ENCODE data around the gene BTBD17. TPM values are rescaled to one million over a fixed set of nuclear protein-coding genes. Genes with fewer than 3 reads are reported as not detected.

Gene BTBD17
- total RNA-seq, 4 donors from 2014 or later = 0.67 to 0.89 TPM; not detected in 2

- Histone ChIP-seq H3K4me3 (replicated peaks in 1 of 3) (no peak overlapping the region), H3K9me3 (no peaks in the 10 kb centered on the region), H3K27ac (no peak overlapping the region), H3K4me1 (peaks cover 4% of the 10 kb centered on the region in 2 donors), H3K27me3 (no peaks in the 10 kb centered on the region), H3K36me3 (no peaks in the 10 kb centered on the region)
- TF ChIP-seq CTCF (IDR thresholded peaks at IDR 0.05) (no peak), POLR2A (IDR thresholded peaks at IDR 0.05) (no peak)
- intact Hi-C loops (cut with DNase I) = no loop called here
- no peak for DNase-seq
- 68 to 71% methylated on average over 5 of the region's 5 CpGs for WGBS, 2 donors
Measured at GRCh38 chr17:74392848-74393247, 31.2 kb upstream of the BTBD17 start.

- Histone ChIP-seq H3K4me3 (replicated peaks in 1 of 3) (no peak overlapping the region), H3K27ac (no peak overlapping the region), H3K27me3 (no peaks in the 10 kb centered on the region), H3K36me3 (no peaks in the 10 kb centered on the region), H3K4me1 (peaks cover 4% of the 10 kb centered on the region in 2 donors), H3K9me3 (no peaks in the 10 kb centered on the region)
- TF ChIP-seq POLR2A (IDR thresholded peaks at IDR 0.05) = no peak
- TF ChIP-seq CTCF (IDR thresholded peaks at IDR 0.05) = no peak
- no peak for DNase-seq
- intact Hi-C loops (cut with DNase I) = no loop called here
- WGBS, 2 donors = 67 to 70% methylated on average over 5 of the region's 5 CpGs
Measured at GRCh38 chr17:74391771-74392170, 30.1 kb upstream of the BTBD17 start.

- Histone ChIP-seq H3K36me3 (no peaks in the 10 kb centered on the region), H3K27ac (no peak overlapping the region), H3K27me3 (no peaks in the 10 kb centered on the region), H3K9me3 (no peaks in the 10 kb centered on the region), H3K4me1 (peaks cover 4% of the 10 kb centered on the region in 2 donors), H3K4me3 (replicated peaks in 1 of 3) (no peak overlapping the region)
- WGBS, 2 donors = 92 to 96% methylated on average over 9 to 11 of the region's 11 CpGs
- intact Hi-C loops (cut with DNase I) = no loop called here
- TF ChIP-seq POLR2A (IDR thresholded peaks at IDR 0.05) (no peak), CTCF (IDR thresholded peaks at IDR 0.05) (no peak)
- peak; percentile 48 to 50 for DNase-seq
Measured at GRCh38 chr17:74390680-74391653, 29.3 kb upstream of the BTBD17 start.

GRCh38 chr17:74389937-74390679, 28.4 kb upstream of the BTBD17 start:
- no peaks in the 10 kb centered on the region for H3K36me3 ChIP-seq
- 79 to 96% methylated on average over 2 of the region's 2 CpGs for WGBS, 2 donors
- H3K9me3 ChIP-seq = no peaks in the 10 kb centered on the region
- TF ChIP-seq CTCF (IDR thresholded peaks at IDR 0.05) (no peak), POLR2A (IDR thresholded peaks at IDR 0.05) (no peak)
- H3K27me3 ChIP-seq = no peaks in the 10 kb centered on the region
- intact Hi-C loops (cut with DNase I) = no loop called here
- peaks cover 4% of the 10 kb centered on the region in 2 donors for H3K4me1 ChIP-seq
- no peak for DNase-seq
- no peak overlapping the region for H3K27ac ChIP-seq
- H3K4me3 ChIP-seq (replicated peaks in 1 of 3) = no peak overlapping the region

Data from thyroid gland (tissue), 4 donors.